ENCODE data around the gene IRGC. TPM values are rescaled to one million over a fixed set of nuclear protein-coding genes. Genes with fewer than 3 reads are reported as not detected.

The IRGC gene
- total RNA-seq, 1 donor from 2014 or later, result not detected

- intact Hi-C loops (cut with micrococcal nuclease), result no loop called here
- no peaks in the 10 kb centered on the region for H3K9me3 Mint-ChIP-seq
- peaks cover 42% of the 10 kb centered on the region for H3K4me1 Mint-ChIP-seq (ENCODE audit: low read depth)
- no peak overlapping the region for H3K4me3 Mint-ChIP-seq (ENCODE audit: low read depth)
- DNase-seq (ENCODE audit: low spot score), result no peak
- H3K36me3 Mint-ChIP-seq (ENCODE audit: low read depth), result peaks cover 90% of the 10 kb centered on the region
- no peaks in the 10 kb centered on the region for H3K27me3 Mint-ChIP-seq (ENCODE audit: low read depth)
- H3K27ac Mint-ChIP-seq, result no peak overlapping the region
These were observed 52.6 kb downstream of the IRGC start for GRCh38 chr19:43768273-43769050.

- intact Hi-C loops (cut with micrococcal nuclease), result no loop called here
- H3K27me3 Mint-ChIP-seq (ENCODE audit: low read depth), result no peaks in the 10 kb centered on the region
- H3K36me3 Mint-ChIP-seq (ENCODE audit: low read depth), result peaks cover 90% of the 10 kb centered on the region
These were observed 53.4 kb downstream of the IRGC start for GRCh38 chr19:43769256-43769655.

More at GRCh38 chr19:43769256-43769655, 53.4 kb downstream of the IRGC start:
- Mint-ChIP-seq H3K4me3 (ENCODE audit: low read depth) (no peak overlapping the region), H3K27ac (no peak overlapping the region), H3K4me1 (ENCODE audit: low read depth) (peaks cover 37% of the 10 kb centered on the region), H3K9me3 (no peaks in the 10 kb centered on the region)
- DNase-seq (ENCODE audit: low spot score), result no peak

Other genes starting within 250 kb of the IRGC start
- 23.0 and 25.3 TPM in 2 replicates for gene PHLDB3, start 211.3 kb upstream of the IRGC start, total RNA-seq
- 64.6 and 65.5 TPM in 2 replicates for gene ETHE1, start 188.9 kb upstream of the IRGC start, total RNA-seq
- 1.7 and 2.1 TPM in 2 replicates for gene ZNF575, start 182.9 kb upstream of the IRGC start, total RNA-seq
- gene XRCC1, start 140.5 kb upstream of the IRGC start, total RNA-seq, result 27.3 and 27.5 TPM in 2 replicates
- 9.0 and 9.1 TPM in 2 replicates for gene PINLYP, start 140.3 kb upstream of the IRGC start, total RNA-seq
- 27.8 and 32.7 TPM in 2 replicates for gene IRGQ, start 119.9 kb upstream of the IRGC start, total RNA-seq
- gene ZNF576, start 119.5 kb upstream of the IRGC start, total RNA-seq, result 14.5 and 14.8 TPM in 2 replicates
- gene SRRM5, start 104.0 kb upstream of the IRGC start, total RNA-seq, result 0.32 and 0.46 TPM in 2 replicates
- 17.7 and 19.1 TPM in 2 replicates for gene ZNF428, start 96.4 kb upstream of the IRGC start, total RNA-seq
- gene CADM4, start 76.2 kb upstream of the IRGC start, total RNA-seq, result 0.39 and 0.44 TPM in 2 replicates
- gene PLAUR, start 45.9 kb upstream of the IRGC start, total RNA-seq, result 19.9 and 21.2 TPM in 2 replicates
- 69.1 and 73.1 TPM in 2 replicates for gene SMG9, start 38.9 kb downstream of the IRGC start, total RNA-seq
- gene KCNN4, start 64.9 kb downstream of the IRGC start, total RNA-seq, result 98.0 and 98.7 TPM in 2 replicates
- gene LYPD5, start 86.4 kb downstream of the IRGC start, total RNA-seq, result 0.14 and 0.41 TPM in 2 replicates
- 3.6 and 4.6 TPM in 2 replicates for gene ZNF283, start 111.2 kb downstream of the IRGC start, total RNA-seq
- gene ZNF404, start 167.9 kb downstream of the IRGC start, total RNA-seq, result 0.53 and 1.7 TPM in 2 replicates
- 11.1 and 12.2 TPM in 2 replicates for gene ZNF45, start 219.2 kb downstream of the IRGC start, total RNA-seq
- 0.92 and 1.4 TPM in 2 replicates for gene ZNF221, start 235.2 kb downstream of the IRGC start, total RNA-seq